Measurements from ENCODE around the gene AOX1.
"Not testable (repeated sequence)": the region's sequence is repeated elsewhere in the genome, so short reads cannot be mapped to it uniquely, and the experiment has no call there.

AOX1 gene

GRCh38 chr2:200670313-200670712, 84.5 kb downstream of the AOX1 start:
- DNase-seq = no peak

DNA sequence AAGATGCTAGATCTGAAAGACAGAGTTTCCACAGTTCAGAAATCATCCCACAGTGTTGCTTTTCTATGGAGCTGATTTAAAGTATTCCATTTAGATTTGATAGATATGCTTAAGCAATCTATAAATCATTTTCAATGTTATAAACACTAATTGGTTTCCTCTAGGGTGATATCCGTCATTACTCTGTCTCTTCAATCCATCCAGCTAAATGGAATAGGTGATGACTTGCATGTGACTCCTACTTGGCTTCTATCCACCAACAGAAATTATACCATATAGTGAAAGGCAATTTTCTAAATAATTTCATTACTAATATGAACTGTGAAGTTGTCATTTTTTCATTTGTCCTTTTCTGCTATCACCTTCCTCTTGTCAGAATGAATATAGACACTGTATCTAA, 84.9 kb downstream of the AOX1 start:
- DNase-seq = no peak

GRCh38 chr2:200673191-200673590, 87.4 kb downstream of the AOX1 start:
- no peak for DNase-seq

- DNase-seq = no peak
Observed at GRCh38 chr2:200674837-200675236, 89.0 kb downstream of the AOX1 start.

GRCh38 chr2:200677171-200677570, 91.4 kb downstream of the AOX1 start:
- no peak for DNase-seq

GRCh38 chr2:200677721-200678532, 92.1 kb downstream of the AOX1 start:
- DNase-seq = no peak

DNA sequence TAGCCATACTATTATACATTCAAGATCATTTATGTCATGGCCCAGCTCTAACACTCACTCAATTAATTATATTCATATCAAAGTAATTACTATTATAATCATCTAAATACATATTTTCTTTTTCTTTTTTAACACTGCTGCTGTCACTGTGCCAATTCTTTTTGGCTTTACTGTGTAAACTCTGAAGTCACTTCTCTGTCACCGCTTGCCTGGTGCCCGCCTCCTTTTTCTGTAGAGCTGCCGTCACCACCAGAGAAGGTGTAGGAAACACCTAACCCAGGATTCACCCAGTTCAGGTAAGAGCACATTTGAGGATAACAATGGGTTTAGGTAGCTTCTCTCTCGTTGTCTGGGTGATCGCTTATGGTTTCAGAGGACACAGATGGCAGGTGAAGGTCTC, 93.3 kb downstream of the AOX1 start:
- no peak for DNase-seq

- no peak for DNase-seq
Observed at GRCh38 chr2:200679535-200679934, 93.7 kb downstream of the AOX1 start.

GRCh38 chr2:200681697-200682096, 95.9 kb downstream of the AOX1 start:
- no peak for DNase-seq

- not testable (repeated sequence) for DNase-seq
Observed at GRCh38 chr2:200682407-200682806, 96.6 kb downstream of the AOX1 start.

GRCh38 chr2:200687922-200688920, 102.4 kb downstream of the AOX1 start:
- DNase-seq = no peak

DNA sequence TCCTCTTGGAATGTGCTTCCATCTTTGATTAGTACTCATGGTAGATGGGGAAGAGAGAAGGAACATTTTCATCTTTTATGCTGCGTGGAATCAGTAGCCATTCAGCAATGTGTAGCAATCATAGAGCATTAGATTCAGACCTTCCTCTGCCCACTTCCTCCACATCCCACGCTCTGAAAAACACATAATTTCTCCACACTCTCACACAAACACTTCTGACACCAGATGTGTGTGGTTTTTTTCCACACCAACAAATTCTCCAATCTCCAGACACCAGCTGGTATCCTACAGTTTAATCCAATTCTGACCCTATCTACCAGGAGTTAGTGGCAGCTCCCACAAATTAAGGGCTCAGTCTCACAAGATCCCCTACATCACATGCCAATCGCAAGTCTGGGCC, 103.3 kb downstream of the AOX1 start:
- DNase-seq = peak; percentile 89

DNA sequence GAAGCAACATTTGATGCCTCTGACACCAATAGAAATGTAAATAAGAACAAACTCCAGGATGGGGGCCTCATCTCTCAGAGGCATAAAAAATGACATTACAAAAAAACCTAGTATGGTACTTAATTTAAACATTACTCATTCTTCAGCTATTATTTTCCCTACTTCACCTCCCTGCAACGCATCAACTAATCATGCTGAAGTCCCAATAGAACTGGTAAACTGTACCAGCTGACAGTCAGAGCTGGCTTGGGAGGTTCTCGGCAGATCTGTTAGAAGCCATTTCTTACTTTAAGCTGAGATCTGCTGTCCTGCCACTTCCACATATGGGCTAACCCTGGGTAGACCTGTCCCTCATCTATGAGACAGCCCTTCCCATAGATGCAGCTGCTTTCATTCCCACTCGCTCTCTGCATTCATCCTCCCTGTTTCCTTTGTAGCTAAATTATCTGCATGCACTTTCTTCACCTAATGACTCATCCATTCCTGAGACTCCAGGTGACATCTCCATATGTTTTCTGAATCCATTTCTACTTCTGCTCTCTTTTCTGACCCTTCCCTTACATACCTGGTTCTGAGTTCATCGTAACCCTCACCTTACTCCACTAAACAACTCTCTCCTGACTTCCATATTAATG, 108.1 kb downstream of the AOX1 start:
- no peak for DNase-seq

GRCh38 chr2:200695191-200695590, 109.4 kb downstream of the AOX1 start:
- peak; percentile 90 for DNase-seq

- DNase-seq = peak; percentile 92
Observed at GRCh38 chr2:200695601-200696000, 109.8 kb downstream of the AOX1 start.

DNA sequence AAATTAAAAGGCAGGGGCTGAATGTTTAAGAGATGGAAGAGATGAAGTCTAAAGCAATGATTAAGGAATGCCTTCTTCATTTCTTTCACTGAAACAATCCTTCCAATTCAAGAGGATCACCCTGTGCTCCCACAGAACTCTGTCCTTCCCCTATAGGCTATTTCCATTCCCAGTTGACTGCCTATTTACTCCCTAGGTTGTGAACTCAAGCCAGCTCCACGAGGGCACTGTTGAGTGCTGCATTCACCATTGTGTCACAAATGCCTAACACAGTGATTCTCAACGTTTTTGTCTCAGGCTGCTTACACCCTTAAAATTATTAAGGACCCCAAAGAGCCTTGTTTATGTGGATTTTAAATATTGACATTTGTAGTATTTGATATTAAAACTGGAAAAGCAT, 112.4 kb downstream of the AOX1 start:
- peak; percentile 7 for DNase-seq

- DNase-seq = no peak
Observed at GRCh38 chr2:200699310-200699709, 113.5 kb downstream of the AOX1 start.

DNA sequence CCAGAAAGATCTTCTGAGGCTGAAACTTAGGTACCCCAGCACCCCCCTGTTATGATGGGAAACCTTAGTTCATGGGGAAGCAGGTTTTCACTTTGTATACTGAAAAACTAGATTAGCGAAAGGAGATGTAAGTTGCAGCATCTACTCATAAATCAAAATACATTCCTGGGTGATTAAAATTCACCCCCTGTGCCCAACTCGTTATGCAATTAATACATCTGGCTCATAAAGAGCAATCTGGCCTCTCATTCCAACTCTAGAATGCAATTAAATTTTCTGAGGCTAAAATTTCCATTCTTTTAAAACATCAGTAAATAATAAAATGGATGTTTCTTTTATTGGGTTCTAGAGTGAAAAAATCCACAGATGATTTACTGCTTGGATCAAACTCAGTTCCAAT, 115.0 kb downstream of the AOX1 start:
- DNase-seq = no peak

DNA sequence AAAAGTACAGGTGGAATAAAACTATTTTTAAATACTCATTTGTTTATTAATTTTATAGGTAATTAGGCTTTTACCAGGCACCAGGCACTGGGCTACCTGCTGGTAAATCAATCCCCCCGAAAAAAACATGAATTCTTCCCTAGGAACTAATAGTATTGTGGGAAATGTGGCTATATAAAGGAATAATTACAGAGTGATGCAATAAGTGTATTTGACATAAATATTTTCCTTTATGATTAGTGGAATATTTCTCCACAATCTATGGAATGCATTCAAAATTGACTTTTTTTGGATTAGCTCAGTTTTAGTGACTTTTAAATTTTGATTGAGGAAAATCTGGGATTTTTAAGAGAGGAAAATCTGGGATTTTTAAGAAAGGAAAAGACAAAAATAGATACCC, 116.2 kb downstream of the AOX1 start:
- DNase-seq = no peak

DNA sequence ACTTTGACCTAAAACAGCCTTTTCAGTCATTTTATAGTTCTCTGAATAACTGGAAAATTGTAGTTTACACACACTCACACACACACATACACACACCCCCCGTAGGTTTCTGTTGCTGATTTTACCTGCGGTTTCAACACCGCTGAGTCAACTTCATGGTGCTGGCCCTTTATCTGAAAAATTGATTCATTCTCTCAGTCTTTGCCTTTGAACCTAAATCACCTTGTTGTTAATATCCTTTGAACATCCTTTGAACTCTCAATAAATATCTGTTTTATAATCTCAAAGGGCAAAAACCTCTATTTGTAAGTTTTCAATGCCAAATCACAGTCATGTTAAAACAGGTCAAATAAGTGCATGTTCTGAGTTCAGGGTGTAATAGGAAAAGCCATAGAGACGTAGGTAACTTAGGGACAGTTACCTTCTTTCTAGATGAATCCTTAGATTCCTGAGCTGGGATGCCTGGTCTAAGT, 116.9 kb downstream of the AOX1 start:
- no peak for DNase-seq

- DNase-seq = peak; percentile 71
Observed at GRCh38 chr2:200703127-200703925, 117.5 kb downstream of the AOX1 start.

DNA sequence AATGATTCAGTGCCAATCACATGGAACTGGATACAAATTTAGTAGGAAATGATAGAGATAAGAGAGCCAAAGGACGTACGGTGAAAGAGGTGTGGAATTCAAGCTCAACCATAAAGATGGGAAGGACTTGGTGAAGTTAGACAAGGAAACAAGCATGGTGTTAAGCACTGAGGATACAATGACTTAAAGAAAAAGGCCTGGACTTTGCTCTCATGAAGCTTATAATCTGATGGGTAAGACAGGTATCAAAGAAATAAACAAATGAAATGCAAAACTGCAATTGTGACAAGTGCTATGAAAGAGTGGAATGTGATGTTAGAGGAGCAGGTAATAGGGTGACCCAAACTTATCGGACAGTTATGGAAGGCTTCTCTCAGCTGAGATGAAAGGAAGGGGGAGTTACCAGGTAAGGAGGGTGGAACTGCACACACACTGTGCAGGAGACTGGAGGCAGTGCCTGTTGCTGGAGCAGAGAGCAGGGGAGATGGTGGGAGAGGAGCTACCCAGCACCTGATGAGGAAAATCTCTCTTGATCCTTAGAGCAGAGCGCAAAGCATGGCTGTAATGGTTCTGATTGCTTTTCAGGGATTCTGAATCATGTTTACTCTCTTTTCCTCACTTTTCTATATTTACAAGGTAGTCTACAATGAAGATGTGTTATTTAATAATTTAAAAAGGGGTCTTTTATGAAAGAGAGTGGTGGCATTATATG, 118.3 kb downstream of the AOX1 start:
- DNase-seq = no peak
